Hematopoietic multipotent progenitor cell treated with erythropoietin and hydrocortisone succinate and interleukin-3 and kit ligand, for 4 days (in vitro differentiated cells): Measurements from ENCODE around the gene FBH1.
"Not testable (repeated sequence)": the region's sequence is repeated elsewhere in the genome, so short reads cannot be mapped to it uniquely, and the experiment has no call there.

Experiments
- DNase-seq: peaks from one replicate; pipeline ENCODE4 v3.0.0-alpha.2; 2015

FBH1 gene

DNA sequence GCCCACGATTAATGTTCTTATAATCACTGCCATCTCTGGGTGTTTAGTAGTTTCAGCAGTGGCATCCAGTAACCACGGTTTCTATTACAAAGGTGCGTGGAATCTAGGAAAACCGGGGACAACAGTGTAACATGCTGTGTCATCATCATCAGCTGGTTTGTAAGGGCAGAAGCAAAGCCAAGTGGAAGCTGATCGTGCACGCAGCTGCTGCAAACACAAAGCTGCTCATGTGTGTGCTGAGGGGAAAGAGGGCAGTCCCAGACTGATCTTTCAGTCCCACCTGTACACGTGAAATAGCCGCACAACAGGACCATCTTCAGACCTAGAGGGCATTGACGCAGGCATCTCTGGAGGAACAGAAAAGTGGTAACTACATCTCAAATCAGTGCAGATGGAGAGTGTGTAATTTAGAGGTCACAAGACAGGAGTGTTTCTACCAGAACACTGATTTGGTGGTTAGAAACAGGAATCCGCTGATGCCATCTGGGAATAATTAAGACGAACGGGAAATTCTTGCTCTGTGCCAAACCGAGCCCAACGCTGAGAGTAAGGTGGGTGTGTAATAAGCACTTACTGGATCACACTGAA, 13.8 kb upstream of the FBH1 start:
- no peak for DNase-seq

DNA sequence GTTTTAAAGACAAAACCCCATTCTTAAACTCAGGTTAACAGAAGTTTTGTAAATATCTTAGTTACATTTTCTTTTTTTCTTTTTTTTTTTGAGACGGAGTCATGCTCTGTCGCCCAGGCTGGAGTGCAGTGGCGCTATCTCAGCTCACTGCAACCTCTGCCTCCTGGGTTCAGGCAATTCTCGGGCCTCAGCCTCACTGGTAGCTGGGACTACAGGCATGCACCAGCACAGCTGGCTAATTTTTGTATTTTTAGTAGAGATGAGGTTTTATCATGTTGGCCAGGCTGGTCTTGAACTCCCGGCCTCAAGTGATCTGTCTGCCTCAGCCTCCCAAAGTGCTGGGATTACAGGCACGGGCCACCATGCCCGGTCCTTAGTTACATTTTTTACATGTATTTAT, 13.0 kb upstream of the FBH1 start:
- not testable (repeated sequence) for DNase-seq

DNA sequence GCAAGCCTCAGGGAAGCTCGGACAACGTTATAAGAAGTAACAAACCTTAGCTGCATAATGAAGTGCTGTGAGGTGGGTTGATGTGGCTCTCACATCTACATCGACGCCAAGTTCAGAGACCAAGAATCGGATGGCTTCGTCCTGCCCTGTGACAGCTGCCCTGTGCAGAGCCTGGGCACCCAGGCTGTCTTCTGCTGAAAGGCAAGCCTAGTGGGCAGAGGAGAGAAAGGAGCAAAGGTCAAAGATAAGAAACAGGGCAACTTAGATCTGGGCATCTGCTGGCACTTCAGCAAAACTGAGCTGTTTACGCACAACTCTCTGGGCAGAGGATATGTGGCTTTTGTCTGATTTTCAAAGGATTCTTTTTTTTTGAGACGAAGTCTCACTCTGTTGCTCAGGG, 7.1 kb upstream of the FBH1 start:
- no peak for DNase-seq

DNA sequence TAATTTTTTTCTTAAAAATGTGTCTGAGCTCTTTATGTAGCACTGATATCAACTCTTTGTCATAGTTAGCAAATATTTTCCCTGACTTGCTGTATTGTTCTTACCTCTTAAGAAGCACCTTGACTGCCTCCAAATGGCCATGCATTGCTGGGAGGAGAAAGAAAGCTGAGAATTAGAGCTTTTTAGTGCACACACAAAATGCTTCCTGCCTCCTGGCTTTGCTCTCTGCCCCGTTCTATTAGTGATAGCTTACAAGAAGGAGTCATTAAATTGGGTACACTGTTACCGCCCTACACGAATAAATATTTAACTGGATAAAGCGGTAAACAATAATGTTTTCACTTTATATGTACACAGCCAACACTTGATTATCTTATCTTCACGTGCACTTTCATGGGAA, 4.4 kb upstream of the FBH1 start:
- DNase-seq = no peak

DNA sequence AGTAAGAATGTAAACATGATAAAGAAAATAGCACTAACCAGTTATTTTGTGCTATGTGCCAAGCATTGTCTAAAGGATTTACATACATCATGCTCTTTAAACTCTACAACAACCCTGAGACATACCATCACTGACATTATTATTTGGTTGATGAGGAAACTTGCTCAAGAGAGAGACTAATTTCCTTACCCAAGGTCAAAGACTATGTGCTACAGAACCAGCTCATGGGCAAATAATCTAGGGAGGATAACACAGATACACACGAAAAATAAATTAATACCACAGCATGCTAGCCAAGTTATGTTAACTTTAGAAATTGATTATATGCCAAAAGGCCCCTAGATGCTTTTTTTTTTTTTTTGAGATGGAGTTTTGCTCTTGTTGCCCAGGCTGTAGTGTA, 3.0 kb upstream of the FBH1 start:
- no peak for DNase-seq

DNA sequence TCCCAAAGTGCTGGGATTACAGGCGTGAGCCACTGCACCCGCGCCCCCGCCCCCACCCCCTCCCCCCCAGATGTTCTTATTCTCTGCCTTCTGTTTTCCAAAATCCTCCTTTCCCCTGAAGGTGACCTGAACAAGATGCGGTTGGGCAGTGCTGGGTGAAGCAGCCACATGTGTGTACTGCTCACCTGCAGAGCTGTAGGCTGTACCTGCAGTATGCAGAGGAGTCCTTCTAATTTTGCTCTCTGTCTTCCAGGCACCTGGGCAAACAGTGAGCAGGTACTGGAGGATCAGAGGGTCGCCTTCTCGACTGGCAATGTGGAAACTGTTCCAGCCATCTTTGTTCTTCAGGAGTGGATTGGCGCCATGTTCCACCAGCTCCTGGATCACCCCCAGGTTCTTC, 2.4 kb upstream of the FBH1 start:
- DNase-seq = no peak

DNA sequence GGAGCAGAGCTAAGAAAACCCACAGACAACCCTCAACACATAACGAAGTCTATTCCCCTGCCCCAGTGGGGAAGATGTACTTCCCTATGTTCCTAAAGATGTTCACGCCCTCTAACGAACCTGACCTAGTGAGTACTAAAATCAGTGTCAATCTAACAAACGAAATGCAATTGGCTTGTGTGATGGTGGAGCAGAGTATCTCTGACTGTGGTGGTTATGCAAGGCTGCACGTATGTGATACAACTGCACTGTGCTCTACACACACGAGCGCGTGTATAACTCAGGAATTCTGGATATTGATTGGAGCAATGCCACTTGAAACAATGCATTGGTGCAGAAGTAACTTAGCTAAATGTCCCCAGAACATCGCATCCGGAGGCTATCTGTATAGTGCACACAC, 1.7 kb upstream of the FBH1 start:
- peak; percentile 54 for DNase-seq

DNA sequence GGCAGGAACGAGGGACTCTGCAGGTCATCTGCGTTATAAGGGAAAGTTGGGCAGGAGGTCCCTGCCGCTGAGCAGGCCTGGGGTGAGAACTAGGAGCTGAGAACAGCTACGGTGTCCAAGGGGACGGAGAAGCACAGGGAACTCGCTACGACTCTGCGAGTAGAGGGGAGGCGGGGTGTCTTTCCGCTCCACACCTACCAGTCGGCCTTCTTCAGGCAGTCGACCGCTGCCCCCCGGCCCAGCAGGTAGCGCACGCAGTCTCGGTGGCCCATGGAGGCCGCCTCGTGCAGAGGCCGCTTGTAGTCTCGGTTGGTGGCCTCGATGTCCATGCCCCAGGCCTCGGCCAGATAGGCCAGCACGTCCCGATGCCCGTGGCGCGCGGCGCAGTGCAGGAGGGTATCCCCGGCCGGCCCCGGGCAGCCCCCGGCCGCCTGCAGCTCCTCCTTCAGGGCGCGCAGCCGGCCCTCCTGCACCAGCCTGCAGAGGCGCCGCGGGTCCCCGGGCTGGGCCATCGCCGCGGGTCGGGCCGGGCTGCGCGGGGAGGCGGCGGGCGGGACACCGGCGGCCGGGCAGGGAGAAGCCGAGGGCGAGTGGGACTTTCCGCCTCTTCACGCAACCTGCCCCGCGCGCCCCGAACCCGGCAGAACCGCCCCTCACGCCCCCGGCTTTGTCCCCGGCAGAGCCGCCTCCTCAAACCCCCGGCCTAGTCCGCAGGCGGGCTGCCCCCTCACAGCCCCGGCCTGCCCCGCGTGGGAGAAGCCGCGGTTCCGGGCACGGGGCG, 1.0 kb upstream of the FBH1 start:
- DNase-seq = peak; percentile 60

DNA sequence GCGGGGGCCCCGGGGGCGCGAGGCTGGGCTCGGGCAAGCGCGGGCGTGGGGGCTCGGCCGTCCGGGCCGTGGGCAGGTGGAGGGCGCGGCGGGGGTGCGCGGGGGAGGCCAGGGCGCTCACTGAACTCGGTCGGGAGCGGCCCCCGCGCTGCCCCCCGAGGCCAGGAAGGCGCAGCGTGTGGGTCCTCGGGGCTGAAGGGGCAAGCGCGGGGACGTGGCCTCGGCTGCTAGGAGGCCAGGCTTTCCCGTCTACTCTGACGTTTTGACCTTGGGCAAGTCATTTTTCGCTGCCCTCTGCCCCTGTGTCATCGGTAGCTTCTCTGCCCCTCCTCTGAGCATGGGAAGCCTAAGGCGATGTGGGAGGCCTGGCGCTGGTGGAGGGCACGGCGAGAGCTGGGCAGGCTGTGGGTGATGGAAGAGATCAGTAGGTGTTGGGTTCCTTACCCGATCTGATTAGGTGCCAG, 441 bp downstream of the FBH1 start:
- peak; percentile 60 for DNase-seq

DNA sequence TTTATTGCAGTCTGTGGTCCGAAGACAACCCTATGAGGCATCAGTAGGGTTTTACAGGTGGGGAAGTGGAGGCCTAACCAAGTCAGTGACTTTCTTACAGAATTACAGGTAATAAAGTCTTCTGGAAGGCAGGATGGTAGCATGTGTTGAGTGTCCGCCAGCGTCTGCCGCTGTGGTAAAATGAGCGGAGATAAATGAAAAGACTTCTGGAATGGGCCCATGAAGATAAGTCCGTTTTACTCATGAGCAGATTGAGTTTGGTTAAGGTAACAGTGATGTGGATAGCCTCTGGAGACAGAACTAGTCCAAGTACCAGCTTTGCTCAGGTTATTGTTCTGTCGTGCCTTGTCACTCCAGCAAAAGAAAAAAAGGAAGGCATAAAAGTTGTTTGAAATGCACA, 966 bp downstream of the FBH1 start:
- DNase-seq = peak; percentile 23

DNA sequence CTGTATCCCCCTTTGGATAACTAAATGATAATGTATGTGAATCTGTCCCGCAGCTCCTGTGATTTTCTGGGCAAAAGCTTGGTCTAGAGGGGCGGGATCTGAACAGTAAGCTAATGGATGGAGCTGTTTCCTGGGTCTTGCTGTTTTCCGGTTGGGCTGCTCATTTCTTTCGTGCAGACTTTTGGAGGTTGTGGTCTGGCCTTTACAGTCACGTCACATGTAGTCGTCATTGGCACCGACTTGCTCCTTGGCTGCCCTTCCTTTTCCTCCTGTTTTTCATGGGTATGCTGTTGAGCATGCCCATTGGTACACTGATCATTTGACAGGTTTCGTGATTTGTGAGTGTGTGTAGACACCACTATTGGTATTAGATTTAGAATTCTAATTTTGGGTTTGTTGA, 2.0 kb downstream of the FBH1 start:
- no peak for DNase-seq

DNA sequence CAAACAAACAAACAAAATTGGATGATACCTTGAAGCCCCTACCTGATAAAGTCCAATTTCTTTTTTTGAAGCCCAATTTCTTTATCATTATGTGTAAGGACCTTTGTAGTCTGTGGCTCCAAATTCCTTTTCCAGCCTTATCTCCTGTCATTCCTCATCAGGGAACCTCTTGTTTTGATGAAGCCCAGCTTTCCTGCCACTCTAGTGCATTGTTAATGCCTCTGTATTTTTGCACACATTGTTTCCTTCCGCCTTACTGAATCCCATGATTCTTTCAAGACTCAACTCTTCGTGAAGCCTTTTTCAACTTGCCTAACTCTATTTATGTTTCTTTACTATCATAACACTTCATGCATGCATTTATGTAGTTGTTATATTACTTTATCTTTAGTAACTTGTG, 3.3 kb downstream of the FBH1 start:
- DNase-seq = no peak

DNA sequence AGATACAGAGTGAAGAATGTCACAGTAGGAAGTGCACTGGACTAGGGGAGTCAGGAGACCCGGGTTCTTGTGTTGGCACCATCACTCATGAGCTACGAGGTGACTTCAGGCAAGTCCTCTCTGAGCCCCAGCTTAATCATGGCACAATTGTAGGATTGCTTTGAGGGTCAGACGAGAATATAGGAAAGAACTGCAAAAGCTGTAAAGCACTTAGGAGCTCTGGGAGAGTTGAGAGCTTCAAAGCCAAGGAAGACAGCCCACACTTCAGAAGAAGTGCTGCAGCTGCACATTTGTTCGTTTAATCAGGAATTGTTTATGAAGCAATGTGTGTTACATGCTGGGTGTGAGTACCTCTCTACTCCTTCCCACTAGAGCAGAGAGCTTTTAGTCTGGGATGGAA, 4.4 kb downstream of the FBH1 start:
- no peak for DNase-seq

DNA sequence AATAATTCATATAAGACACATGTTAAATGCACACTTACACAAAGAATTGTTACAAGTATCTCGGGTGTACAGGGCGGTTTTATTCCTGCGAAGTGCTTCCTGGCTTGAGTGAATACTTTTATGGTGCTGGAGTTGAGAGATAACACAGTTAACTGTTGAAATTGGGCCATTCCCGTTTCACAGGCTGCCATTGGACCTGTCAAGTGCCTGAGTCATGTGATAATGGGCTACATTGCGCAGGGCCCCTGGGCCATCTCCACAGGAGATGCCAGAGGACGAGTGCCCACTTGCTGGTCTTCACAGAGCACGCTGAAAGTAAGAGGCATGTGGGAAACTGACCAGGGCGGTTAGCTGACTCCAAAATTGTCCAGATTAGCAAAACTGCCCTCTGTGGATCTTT, 4.8 kb downstream of the FBH1 start:
- DNase-seq = peak; percentile 85

DNA sequence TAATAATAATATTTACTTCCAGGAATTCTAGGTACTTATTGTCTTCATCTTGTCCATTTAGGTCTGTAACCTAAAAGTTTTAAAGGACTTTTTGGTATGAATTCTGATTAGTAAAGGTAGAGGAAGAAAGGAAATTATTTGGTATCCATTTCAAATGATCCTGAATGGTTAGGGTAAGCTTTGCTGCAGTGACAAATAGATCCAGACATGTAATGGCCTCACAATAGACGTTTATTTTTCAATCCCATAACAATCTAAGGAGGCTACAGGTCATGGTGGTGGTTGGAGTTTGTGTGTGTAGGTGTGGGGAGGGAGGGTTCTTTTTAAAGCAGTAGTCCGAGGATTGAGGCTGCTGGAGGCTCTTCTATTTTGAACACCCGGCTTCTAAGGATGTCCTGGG, 5.3 kb downstream of the FBH1 start:
- DNase-seq = no peak

DNA sequence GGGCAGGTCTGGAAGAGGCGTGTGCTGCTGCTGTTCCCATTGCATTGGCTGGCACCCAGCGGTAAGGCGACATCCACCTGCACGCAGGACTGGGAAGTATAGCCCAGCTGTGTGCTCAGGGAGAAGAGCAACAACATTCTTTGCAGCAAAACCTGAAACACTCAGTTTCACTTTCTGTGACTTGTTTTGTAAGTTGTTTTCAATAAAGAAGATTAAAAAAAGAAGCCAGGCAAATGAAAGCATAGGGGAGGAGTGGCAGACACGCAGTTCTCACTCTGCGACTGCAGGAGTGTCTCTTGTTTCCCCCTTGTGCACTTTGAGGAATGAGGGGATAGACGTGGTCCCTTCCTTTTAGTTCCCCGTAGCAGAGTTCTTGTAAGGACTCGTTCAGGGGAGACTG, 5.8 kb downstream of the FBH1 start:
- DNase-seq = no peak

DNA sequence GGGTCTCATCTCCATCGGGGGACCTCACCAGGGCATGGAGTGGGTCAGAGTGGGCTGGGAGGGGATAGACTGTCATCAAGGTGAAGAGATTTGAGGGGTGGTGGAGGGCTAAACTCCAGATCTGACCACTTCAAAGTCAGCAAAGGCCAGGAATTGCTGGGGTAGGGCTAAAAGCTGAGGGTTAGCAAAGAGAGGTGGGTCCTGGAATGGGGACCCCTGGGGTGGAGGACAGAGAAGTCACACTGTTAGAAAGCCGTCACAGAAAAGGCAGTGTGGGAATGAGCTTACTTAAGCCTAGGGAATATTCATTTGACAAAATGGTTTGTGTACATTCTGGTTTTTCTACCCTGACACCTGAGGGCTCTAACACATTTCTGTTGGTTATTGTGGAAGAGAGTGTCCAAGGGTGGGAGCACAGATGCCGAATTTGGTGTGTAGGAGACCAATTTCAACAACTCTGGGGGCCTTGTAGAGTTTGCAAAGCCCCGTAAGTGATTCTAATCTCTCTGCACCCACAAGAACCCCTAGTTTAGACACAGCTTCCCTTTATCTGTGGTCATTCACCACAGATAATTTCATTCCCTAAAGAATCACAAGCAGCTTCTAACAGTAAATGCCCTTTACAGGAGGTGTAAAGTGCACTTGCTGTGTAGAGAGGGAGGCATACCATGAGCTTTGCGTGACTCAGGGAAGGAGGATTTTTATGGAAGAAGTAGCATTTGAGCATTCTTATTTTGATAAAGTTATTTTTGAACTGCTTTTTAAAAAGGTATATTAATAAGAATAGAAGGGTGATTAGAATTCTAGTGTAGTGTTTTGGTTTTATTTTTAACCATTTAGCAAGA, 6.4 kb downstream of the FBH1 start:
- peak; percentile 64 for DNase-seq

DNA sequence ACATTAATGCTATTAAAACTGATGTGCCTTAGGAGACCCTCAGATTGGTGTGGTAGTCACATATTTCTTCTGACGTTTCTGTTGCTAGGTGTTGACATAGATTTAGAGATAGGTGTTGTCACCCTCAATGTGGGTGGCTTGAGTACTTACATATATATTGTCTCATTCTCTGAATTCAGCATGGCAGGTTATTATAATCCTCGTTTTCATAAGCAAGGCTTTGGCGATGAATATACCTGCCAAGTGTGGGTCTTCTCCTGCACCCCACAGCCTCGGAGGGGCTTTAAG, 7.0 kb downstream of the FBH1 start:
- DNase-seq = peak; percentile 21

DNA sequence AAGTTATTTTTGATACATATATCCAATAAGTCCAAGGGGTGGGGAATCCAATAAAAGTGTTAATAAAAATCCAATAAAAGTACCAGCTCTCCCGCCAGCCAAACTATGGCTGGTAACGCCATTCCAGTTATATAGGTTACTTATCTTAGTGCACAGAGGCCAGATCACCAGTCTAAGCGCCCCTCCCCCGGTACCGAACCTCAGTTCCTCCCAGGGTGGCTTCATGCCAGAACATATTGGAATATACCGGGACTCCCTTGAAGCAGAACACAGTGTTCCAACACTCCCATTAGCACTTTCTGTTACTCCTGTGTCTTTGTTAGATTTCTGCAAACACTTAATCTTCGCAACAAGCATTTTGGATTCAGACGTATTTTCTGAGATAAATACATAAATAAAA, 7.5 kb downstream of the FBH1 start:
- peak; percentile 37 for DNase-seq

DNA sequence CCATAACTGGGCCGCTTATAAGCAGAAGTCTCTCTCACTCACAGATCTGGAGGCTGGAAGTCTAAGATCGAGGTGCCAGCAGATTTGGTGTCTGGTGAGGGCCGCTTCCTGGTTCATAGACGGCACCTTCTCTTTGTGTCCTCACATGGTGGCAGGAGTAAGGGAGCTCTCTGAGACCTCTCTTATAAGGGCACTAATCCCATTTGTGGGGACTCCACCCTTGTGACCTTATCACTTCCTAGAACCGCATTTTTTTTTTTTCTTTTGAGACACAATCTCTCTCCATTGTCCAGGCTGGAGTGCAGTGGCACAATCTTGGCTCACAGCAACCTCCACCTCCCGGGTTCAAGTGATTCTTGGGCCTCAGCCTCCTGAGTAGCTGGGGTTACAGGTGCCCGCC, 8.1 kb downstream of the FBH1 start:
- DNase-seq = peak; percentile 14

DNA sequence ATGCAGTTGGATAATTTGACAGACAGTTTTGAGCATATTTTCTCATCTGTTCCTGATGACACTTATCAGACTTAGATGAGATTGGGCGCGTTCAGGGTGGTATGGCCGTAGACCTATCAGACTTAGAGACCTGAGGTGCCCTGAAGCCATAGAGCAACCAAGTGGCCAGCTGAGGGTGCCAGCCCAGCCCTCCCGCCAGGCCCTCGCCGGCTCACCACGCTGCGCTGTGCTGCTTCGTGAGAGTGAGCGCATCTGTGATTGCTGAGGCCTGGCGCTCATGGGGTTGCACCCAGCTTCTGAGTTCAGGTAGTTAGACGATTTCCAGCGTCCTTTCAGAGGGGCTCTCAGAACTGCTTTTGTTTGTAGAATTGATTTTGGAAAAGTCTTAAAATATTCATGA, 10.2 kb downstream of the FBH1 start:
- DNase-seq = peak; percentile 4

DNA sequence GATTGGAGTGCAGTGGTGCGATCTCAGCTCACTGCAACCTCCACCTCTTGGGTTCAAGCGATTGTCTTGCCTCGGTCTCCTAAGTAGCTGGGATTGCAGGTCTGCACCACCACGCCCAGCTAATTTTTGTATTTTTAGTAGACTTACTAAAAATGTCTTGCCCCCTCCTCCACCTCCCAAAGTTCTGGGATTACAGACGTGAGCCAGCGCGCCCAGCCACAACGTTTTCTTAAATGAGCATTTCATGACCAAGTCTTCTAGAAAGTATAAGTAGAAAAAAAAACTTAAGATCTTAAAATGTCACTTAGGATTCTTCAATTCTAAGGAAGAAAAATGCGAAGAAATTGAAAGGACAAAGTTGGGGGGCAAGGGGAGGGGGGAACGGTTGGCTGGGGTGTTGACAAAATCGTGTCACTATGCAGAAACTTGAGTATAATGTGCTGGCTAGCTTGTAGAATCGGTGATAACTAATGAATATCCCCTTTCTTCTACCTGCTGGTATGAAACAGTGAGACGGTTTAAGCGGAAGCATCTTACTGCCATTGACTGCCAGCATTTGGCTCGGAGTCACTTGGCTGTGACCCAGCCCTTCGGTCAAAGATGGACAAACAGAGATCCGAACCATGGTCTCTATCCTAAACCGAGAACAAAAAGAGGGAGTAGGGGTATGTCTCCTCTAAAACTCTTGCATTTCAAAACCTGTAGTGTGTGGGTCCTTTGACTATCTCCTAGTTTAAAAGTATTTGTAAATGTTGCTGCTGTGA, 12.7 kb downstream of the FBH1 start:
- DNase-seq = no peak

DNA sequence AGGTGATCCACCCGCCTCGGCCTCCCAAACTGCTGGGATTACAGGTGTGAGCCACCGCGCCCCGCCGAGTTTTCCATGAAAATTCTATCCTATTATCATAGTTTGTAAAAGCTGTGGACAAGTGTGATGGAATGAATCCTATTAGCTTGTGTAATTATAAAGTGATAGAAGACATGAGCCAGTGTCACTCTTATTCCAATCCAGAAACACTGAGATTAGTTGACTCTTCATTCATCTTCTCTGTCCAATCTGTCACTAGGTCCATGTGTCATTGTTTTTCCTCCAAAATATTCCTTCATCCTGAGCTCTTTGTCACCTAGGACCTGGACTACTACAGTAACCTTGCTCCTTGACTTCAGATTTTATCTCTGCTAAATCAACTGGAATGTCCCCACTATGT, 13.5 kb downstream of the FBH1 start:
- DNase-seq = no peak
